WTC11 (cell line): ENCODE measurements around the gene PRKCB. TPM values are rescaled to one million over a fixed set of nuclear protein-coding genes. Genes with fewer than 3 reads are reported as not detected.

Experiments used
- ATAC-seq: fragments of 200-7000 bp; cut with Tn5 transposase; 2 replicates; pipeline ENCODE4 v1.10.0; 2021; ENCODE audit warnings: mild to moderate bottlenecking, moderate library complexity
- CTCF ChIA-PET: fragments of 300-600 bp; sonication (Branson Sonifier 250); formaldehyde crosslinking; loops from one replicate; lab custom pipeline; 2021; ENCODE audit warnings: antibody characterized with exemption; lab: Charles Lee
- POLR2A ChIA-PET: fragments of 350-600 bp; sonication (Branson Sonifier 250); formaldehyde crosslinking; loops from one replicate; lab custom pipeline; 2021; ENCODE audit warnings: antibody characterized with exemption; lab: Charles Lee
- DNase-seq: peaks from one replicate; pipeline ENCODE4 v3.0.0; 2021; ENCODE audit warnings: low spot score
- H3K27ac Mint-ChIP-seq: 2 replicates; pipeline ENCODE4 v1.8.0; 2021; ENCODE audit warnings: mixed read lengths
- H3K27me3 Mint-ChIP-seq: 2 replicates; pipeline ENCODE4 v1.8.0; 2021; ENCODE audit warnings: low read depth, mild to moderate bottlenecking, moderate library complexity, mixed read lengths
- H3K36me3 Mint-ChIP-seq: 2 replicates; pipeline ENCODE4 v1.8.0; 2021; ENCODE audit warnings: mixed read lengths
- H3K4me1 Mint-ChIP-seq: 2 replicates; pipeline ENCODE4 v1.8.0; 2022; ENCODE audit warnings: mixed read lengths
- H3K4me3 Mint-ChIP-seq: 2 replicates; pipeline ENCODE4 v1.8.0; 2021; ENCODE audit warnings: mild to moderate bottlenecking, moderate library complexity, mixed read lengths
- H3K9me3 Mint-ChIP-seq: 2 replicates; pipeline ENCODE4 v1.8.0; 2021; ENCODE audit warnings: mixed read lengths
- AFF4 ChIP-seq: sonication (generic); formaldehyde crosslinking; IDR thresholded peaks from 2 replicates; pipeline ENCODE4 v1.8.1; 2023; ENCODE audit warnings: mild to moderate bottlenecking, missing genetic modification reagents, borderline replicate concordance
- E2F5 ChIP-seq: sonication (generic); formaldehyde crosslinking; IDR thresholded peaks from 2 replicates; pipeline ENCODE4 v1.8.1; 2022; ENCODE audit warnings: mild to moderate bottlenecking, moderate library complexity, missing genetic modification reagents
- EMX1 ChIP-seq: fragments of 250-450 bp; sonication (Bioruptor Pico); IDR thresholded peaks from 2 replicates; pipeline ENCODE4 v1.8.0; 2021; ENCODE audit warnings: mild to moderate bottlenecking
- FOXP4 ChIP-seq: sonication (generic); formaldehyde crosslinking; IDR thresholded peaks from 2 replicates; pipeline ENCODE4 v1.8.0; 2022; ENCODE audit warnings: mild to moderate bottlenecking, missing genetic modification reagents
- IRF2 ChIP-seq: sonication (generic); formaldehyde crosslinking; IDR thresholded peaks from 2 replicates; pipeline ENCODE4 v1.8.0; 2022; ENCODE audit warnings: low read depth, missing genetic modification reagents, borderline replicate concordance
- JAZF1 ChIP-seq: fragments of 250-450 bp; sonication (Bioruptor Pico); IDR thresholded peaks from 2 replicates; pipeline ENCODE4 v1.9.0; 2021; ENCODE audit warnings: moderate library complexity, mild to moderate bottlenecking, inconsistent platforms
- JUN ChIP-seq: sonication (generic); formaldehyde crosslinking; IDR thresholded peaks from 2 replicates; pipeline ENCODE4 v1.8.0; 2023; ENCODE audit warnings: mild to moderate bottlenecking, missing genetic modification reagents
- KAT7 ChIP-seq: sonication (generic); formaldehyde crosslinking; IDR thresholded peaks from 2 replicates; pipeline ENCODE4 v1.8.1; 2023; ENCODE audit warnings: missing genetic modification reagents, mild to moderate bottlenecking, borderline replicate concordance
- MYBL2 ChIP-seq: sonication (generic); formaldehyde crosslinking; IDR thresholded peaks from 2 replicates; pipeline ENCODE4 v1.8.1; 2023; ENCODE audit warnings: mild to moderate bottlenecking, moderate library complexity, missing genetic modification reagents
- NR2C2 ChIP-seq: sonication (generic); formaldehyde crosslinking; IDR thresholded peaks from 2 replicates; pipeline ENCODE4 v1.8.0; 2022; ENCODE audit warnings: mild to moderate bottlenecking, missing genetic modification reagents
- SMAD3 ChIP-seq: sonication (generic); formaldehyde crosslinking; IDR thresholded peaks from 2 replicates; pipeline ENCODE4 v1.8.0; 2022; ENCODE audit warnings: missing genetic modification reagents, mild to moderate bottlenecking, borderline replicate concordance
- SMAD4 ChIP-seq: sonication (generic); formaldehyde crosslinking; IDR thresholded peaks from 2 replicates; pipeline ENCODE4 v1.8.0; 2022; ENCODE audit warnings: mild to moderate bottlenecking, missing genetic modification reagents
- USF1 ChIP-seq: sonication (generic); formaldehyde crosslinking; IDR thresholded peaks from 2 replicates; pipeline ENCODE4 v1.8.0; 2022; ENCODE audit warnings: mild to moderate bottlenecking, missing genetic modification reagents
- ZNF121 ChIP-seq: sonication (generic); formaldehyde crosslinking; IDR thresholded peaks from 2 replicates; pipeline ENCODE4 v1.8.0; 2023; ENCODE audit warnings: missing genetic modification reagents
- ZNF416 ChIP-seq: fragments of 250-450 bp; sonication (Bioruptor Pico); IDR thresholded peaks from 2 replicates; pipeline ENCODE4 v1.9.0; 2021; ENCODE audit warnings: mild to moderate bottlenecking, inconsistent platforms
- ZNF425 ChIP-seq: fragments of 250-450 bp; sonication (Bioruptor Pico); conservative IDR thresholded peaks from 2 replicates; pipeline ENCODE4 v1.9.0; 2021; ENCODE audit warnings: mild to moderate bottlenecking
- total RNA-seq: library from RNA; stranded (reverse); gene quantifications from 3 replicates; pipeline ENCODE4 v1.2.3, GENCODE V29; 2021

Gene PRKCB
- total RNA-seq, 1 experiment from 2014 or later = 6.9 TPM

GRCh38 chr16:23836404-23837311 lies 875 bp downstream of the PRKCB start (continued):
- TF ChIP-seq AFF4 (CRISPR knock-in tag) (no peak), ZNF121 (CRISPR knock-in tag) (no peak), FOXP4 (CRISPR knock-in tag) (no peak), ZNF416 (CRISPR knock-in tag) (no peak)

- DNase-seq (no peak), ATAC-seq (no peak)
- POLR2A ChIA-PET = no interaction called here
- Mint-ChIP-seq H3K36me3 (no peaks in the 10 kb centered on the region), H3K9me3 (no peaks in the 10 kb centered on the region), H3K4me3 (peak overlapping the region; percentile 92), H3K4me1 (peaks cover 30% of the 10 kb centered on the region), H3K27ac (no peak overlapping the region), H3K27me3 (peaks cover 86% of the 10 kb centered on the region)
- no peak for TF ChIP-seq MYBL2
- TF ChIP-seq SMAD3 (CRISPR knock-in tag) = no peak
- TF ChIP-seq E2F5 = no peak
- TF ChIP-seq NR2C2 = no peak
- TF ChIP-seq USF1 (CRISPR knock-in tag) = no peak
- TF ChIP-seq SMAD4 (CRISPR knock-in tag) = no peak
- TF ChIP-seq EMX1 = no peak
- no peak for TF ChIP-seq KAT7
- TF ChIP-seq JUN (CRISPR knock-in tag) = no peak
- no peak for TF ChIP-seq IRF2 (CRISPR knock-in tag)
- TF ChIP-seq ZNF425 = no peak
- TF ChIP-seq JAZF1 = no peak
- CTCF ChIA-PET = interaction anchor here (0.5 to 2.4 kb wide), 12 partner anchors 21 to 199 kb away, joined by 3 to 13 read pairs (median 3); no protein-coding TSS in a partner anchor
Observed at GRCh38 chr16:23837553-23838308, 1.9 kb downstream of the PRKCB start.
